Neural progenitor cell (in vitro differentiated cells): Measurements from ENCODE around the gene HDAC2.

Experiments used
- EZH2 ChIP-seq: fragments of 200-600 bp; sonication (generic); IDR thresholded peaks from 2 replicates; pipeline ENCODE4 v1.6.1; 2017; ENCODE audit warnings: antibody characterized with exemption, mild to moderate bottlenecking, moderate library complexity
- EZH2phosphoT487 ChIP-seq: fragments of 200-600 bp; sonication (generic); IDR thresholded peaks from 2 replicates; pipeline ENCODE4 v1.6.1; 2017; ENCODE audit warnings: antibody characterized with exemption
- TF ChIP-seq, protein P1 (sequence below): fragments of 200-600 bp; sonication (generic); IDR thresholded peaks from 2 replicates; pipeline ENCODE4 v1.5.1; 2017; ENCODE audit warnings: antibody characterized with exemption, mild to moderate bottlenecking

DNA sequence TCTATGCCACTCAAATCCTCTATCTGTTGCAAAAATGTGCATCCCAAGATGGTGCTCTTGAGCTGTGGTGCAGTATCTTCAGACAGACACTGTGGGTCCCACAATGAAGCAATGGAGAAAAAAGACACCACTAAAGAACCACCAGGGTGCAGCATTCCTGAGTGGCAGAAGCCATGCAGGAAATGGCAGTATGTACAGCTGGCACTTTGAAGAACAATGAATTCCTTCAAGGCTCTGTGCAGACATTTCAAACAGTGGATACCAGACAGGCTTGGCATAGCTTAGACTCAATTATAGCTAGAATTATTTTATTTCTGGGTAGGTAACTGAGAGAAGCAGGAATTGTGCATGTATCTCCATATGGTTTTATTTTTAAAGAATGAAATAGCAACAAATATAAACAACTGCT, 24.0 kb upstream of the HDAC2 start:
- TF ChIP-seq, protein P1, sequence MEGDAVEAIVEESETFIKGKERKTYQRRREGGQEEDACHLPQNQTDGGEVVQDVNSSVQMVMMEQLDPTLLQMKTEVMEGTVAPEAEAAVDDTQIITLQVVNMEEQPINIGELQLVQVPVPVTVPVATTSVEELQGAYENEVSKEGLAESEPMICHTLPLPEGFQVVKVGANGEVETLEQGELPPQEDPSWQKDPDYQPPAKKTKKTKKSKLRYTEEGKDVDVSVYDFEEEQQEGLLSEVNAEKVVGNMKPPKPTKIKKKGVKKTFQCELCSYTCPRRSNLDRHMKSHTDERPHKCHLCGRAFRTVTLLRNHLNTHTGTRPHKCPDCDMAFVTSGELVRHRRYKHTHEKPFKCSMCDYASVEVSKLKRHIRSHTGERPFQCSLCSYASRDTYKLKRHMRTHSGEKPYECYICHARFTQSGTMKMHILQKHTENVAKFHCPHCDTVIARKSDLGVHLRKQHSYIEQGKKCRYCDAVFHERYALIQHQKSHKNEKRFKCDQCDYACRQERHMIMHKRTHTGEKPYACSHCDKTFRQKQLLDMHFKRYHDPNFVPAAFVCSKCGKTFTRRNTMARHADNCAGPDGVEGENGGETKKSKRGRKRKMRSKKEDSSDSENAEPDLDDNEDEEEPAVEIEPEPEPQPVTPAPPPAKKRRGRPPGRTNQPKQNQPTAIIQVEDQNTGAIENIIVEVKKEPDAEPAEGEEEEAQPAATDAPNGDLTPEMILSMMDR = peak; percentile 74
- no peak for TF ChIP-seq EZH2
- no peak for TF ChIP-seq EZH2phosphoT487
